ENCODE results near the gene RFX2.

RFX2 gene

DNA sequence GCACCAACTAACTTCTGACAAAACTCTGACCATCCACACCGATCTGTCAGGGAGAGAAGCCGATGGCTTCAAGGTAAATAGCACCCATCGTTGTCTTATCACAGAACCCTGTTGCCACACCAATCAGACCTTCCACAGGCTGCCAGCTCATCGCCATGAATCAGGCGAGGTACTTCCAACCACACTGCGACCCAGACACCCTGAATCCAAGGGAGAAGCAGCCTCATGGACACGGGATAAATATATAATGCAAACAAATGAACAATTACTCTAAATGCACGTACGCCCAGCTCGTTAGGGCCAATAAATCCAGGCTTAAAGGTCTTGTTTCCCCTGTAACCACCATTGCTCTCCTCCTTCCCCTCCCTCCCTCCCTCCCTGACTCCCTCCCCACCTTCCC, 153.1 kb downstream of the RFX2 start:
- Histone ChIP-seq H3K4me1 (ENCODE audit: insufficient read depth, insufficient read length) (peaks cover 29% of the 10 kb centered on the region), H3K4me3 (ENCODE audit: insufficient read length, low read depth) (no peak overlapping the region), H3K9me3 (ENCODE audit: insufficient read depth, low read length) (no peaks in the 10 kb centered on the region), H3K36me3 (ENCODE audit: insufficient read depth, insufficient read length, low read length) (peaks cover 25% of the 10 kb centered on the region), H3K9ac (ENCODE audit: insufficient read length, low read depth) (no peak overlapping the region), H3K27me3 (ENCODE audit: insufficient read depth, insufficient read length) (no peaks in the 10 kb centered on the region)
- TF ChIP-seq ZNF274 (IDR thresholded peaks at IDR 0.05; ENCODE audit: low read depth, low read length) (no peak), YY1 (IDR thresholded peaks at IDR 0.05; ENCODE audit: insufficient read depth, insufficient read length) (no peak), SUZ12 (IDR thresholded peaks at IDR 0.05; ENCODE audit: extremely low read depth, insufficient read depth, insufficient read length) (no peak)
- DNase-seq (ENCODE audit: low read depth, low spot score), result no peak

DNA sequence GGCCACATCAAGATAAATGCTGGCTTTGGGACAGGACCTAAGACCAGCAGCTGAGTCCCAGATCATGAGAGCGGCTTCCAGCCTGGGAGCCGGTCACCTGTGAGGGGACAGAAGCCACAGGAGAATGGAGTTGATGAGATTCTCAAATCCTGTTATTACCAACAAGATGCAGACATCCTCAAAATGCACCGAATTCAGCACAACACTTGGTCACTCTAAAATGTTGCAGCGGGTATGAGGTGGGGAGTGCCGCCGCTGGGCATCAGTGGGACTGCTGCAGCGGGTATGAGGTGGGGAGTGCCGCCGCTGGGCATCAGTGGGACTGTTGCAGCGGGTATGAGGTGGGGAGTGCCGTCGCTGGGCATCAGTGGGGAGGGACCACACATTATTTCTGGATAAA, 153.6 kb downstream of the RFX2 start:
- no peak for TF ChIP-seq ZNF274 (IDR thresholded peaks at IDR 0.05; ENCODE audit: low read depth, low read length)
- no peak for TF ChIP-seq YY1 (IDR thresholded peaks at IDR 0.05; ENCODE audit: insufficient read depth, insufficient read length)
- TF ChIP-seq SUZ12 (IDR thresholded peaks at IDR 0.05; ENCODE audit: extremely low read depth, insufficient read depth, insufficient read length), result no peak
- Histone ChIP-seq H3K4me3 (ENCODE audit: insufficient read length, low read depth) (no peak overlapping the region), H3K9me3 (ENCODE audit: insufficient read depth, low read length) (no peaks in the 10 kb centered on the region), H3K36me3 (ENCODE audit: insufficient read depth, insufficient read length, low read length) (peaks cover 29% of the 10 kb centered on the region), H3K27me3 (ENCODE audit: insufficient read depth, insufficient read length) (no peaks in the 10 kb centered on the region), H3K4me1 (ENCODE audit: insufficient read depth, insufficient read length) (peaks cover 26% of the 10 kb centered on the region), H3K9ac (ENCODE audit: insufficient read length, low read depth) (no peak overlapping the region)
- DNase-seq (ENCODE audit: low read depth, low spot score), result no peak

DNA sequence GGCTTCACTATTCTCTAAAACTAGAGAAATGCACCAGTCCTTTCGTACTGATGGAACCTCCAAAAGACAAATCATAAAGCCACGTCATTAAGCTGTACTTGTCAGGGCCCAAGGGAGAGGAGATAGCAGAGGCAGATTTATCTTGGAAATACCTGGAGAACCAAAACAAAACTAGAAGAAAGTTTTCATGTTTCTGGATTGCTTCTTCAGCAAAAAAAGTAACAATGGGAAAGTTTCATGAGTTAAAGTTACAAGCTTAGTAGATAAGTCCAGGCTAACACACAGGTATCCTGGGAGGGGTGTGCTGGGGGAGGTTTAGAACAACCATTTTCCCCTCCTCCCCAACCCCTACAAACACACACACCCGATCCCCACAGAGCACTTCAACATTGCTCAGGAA, 154.0 kb downstream of the RFX2 start:
- Histone ChIP-seq H3K36me3 (ENCODE audit: insufficient read depth, insufficient read length, low read length) (peaks cover 30% of the 10 kb centered on the region), H3K4me3 (ENCODE audit: insufficient read length, low read depth) (no peak overlapping the region), H3K9me3 (ENCODE audit: insufficient read depth, low read length) (no peaks in the 10 kb centered on the region), H3K4me1 (ENCODE audit: insufficient read depth, insufficient read length) (peaks cover 28% of the 10 kb centered on the region), H3K27me3 (ENCODE audit: insufficient read depth, insufficient read length) (no peaks in the 10 kb centered on the region), H3K9ac (ENCODE audit: insufficient read length, low read depth) (no peak overlapping the region)
- no peak for DNase-seq (ENCODE audit: low read depth, low spot score)
- no peak for TF ChIP-seq ZNF274 (IDR thresholded peaks at IDR 0.05; ENCODE audit: low read depth, low read length)
- TF ChIP-seq SUZ12 (IDR thresholded peaks at IDR 0.05; ENCODE audit: extremely low read depth, insufficient read depth, insufficient read length), result no peak
- no peak for TF ChIP-seq YY1 (IDR thresholded peaks at IDR 0.05; ENCODE audit: insufficient read depth, insufficient read length)

DNA sequence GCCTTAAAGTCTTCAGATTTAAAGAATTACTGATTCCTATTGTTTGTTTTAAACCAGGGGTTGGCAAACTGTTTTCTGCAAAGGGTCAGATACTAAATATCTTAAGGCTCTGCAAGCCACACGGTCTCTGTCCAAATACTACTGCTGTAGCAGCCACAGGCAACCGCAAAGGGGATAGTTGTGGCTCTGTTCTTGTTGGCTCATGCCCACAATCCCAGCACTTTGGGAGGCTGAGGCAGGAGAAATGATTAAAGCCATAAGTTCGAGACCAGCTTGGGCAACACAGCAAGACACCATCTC, 154.7 kb downstream of the RFX2 start:
- Histone ChIP-seq H3K36me3 (ENCODE audit: insufficient read depth, insufficient read length, low read length) (peaks cover 36% of the 10 kb centered on the region), H3K27me3 (ENCODE audit: insufficient read depth, insufficient read length) (no peaks in the 10 kb centered on the region), H3K4me1 (ENCODE audit: insufficient read depth, insufficient read length) (peaks cover 27% of the 10 kb centered on the region), H3K4me3 (ENCODE audit: insufficient read length, low read depth) (no peak overlapping the region), H3K9me3 (ENCODE audit: insufficient read depth, low read length) (no peaks in the 10 kb centered on the region), H3K9ac (ENCODE audit: insufficient read length, low read depth) (no peak overlapping the region)
- TF ChIP-seq ZNF274 (IDR thresholded peaks at IDR 0.05; ENCODE audit: low read depth, low read length), result no peak
- no peak for TF ChIP-seq SUZ12 (IDR thresholded peaks at IDR 0.05; ENCODE audit: extremely low read depth, insufficient read depth, insufficient read length)
- TF ChIP-seq YY1 (IDR thresholded peaks at IDR 0.05; ENCODE audit: insufficient read depth, insufficient read length), result no peak
- DNase-seq (ENCODE audit: low read depth, low spot score), result no peak

DNA sequence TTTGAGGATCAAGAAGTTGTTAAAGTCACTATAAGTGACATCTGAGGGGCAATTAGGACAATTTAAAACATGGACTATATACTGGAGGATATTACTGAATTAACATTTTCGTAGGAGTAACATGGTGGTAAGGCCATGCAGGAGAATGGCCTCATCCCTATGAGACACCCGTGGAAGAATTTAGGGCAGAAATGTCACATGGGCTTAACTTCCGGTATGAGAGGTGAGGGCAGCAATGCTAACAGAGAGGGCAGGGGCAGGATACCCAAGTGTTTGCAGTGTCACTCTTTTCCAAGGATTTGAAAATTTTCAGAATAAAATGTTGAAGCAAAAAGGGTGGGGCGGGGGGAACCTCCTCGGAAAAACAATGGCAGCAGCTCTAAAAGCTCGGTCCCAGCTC, 156.0 kb downstream of the RFX2 start:
- TF ChIP-seq ZNF274 (IDR thresholded peaks at IDR 0.05; ENCODE audit: low read depth, low read length) (no peak), YY1 (IDR thresholded peaks at IDR 0.05; ENCODE audit: insufficient read depth, insufficient read length) (no peak), SUZ12 (IDR thresholded peaks at IDR 0.05; ENCODE audit: extremely low read depth, insufficient read depth, insufficient read length) (no peak)
- H3K9ac ChIP-seq (ENCODE audit: insufficient read length, low read depth), result no peak overlapping the region
- H3K9me3 ChIP-seq (ENCODE audit: insufficient read depth, low read length), result no peaks in the 10 kb centered on the region
- H3K36me3 ChIP-seq (ENCODE audit: insufficient read depth, insufficient read length, low read length), result peaks cover 41% of the 10 kb centered on the region
- H3K4me3 ChIP-seq (ENCODE audit: insufficient read length, low read depth), result no peak overlapping the region
- no peaks in the 10 kb centered on the region for H3K27me3 ChIP-seq (ENCODE audit: insufficient read depth, insufficient read length)
- DNase-seq (ENCODE audit: low read depth, low spot score), result no peak
- peaks cover 24% of the 10 kb centered on the region for H3K4me1 ChIP-seq (ENCODE audit: insufficient read depth, insufficient read length)

DNA sequence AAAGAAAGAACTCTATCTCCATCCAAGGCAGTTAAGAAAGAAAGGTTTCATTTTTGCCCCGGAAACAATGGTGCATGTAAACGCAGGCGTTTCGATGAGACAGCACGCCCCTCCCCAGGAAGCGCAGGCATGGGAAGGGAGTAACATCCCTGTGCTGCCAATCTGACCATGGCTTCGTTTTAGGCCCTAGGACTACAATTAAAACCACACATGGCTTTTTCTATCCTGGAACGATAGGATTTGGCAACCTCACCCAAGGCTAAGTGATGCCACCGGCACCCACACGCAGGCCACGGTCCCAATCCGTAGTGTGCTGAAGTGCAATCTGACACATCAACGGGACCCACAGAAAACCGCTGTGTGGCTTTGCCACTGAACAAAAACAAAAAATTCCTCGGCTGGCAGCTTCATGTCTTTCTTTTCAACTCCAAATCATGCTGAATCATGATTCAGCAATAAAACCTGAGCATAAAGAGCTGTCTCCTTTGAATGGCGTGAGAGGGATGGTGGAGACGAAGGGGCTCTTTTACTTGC, 156.6 kb downstream of the RFX2 start:
- TF ChIP-seq SUZ12 (IDR thresholded peaks at IDR 0.05; ENCODE audit: extremely low read depth, insufficient read depth, insufficient read length) (no peak), YY1 (IDR thresholded peaks at IDR 0.05; ENCODE audit: insufficient read depth, insufficient read length) (no peak), ZNF274 (IDR thresholded peaks at IDR 0.05; ENCODE audit: low read depth, low read length) (no peak)
- no peak overlapping the region for H3K4me3 ChIP-seq (ENCODE audit: insufficient read length, low read depth)
- no peak for DNase-seq (ENCODE audit: low read depth, low spot score)
- peaks cover 38% of the 10 kb centered on the region for H3K36me3 ChIP-seq (ENCODE audit: insufficient read depth, insufficient read length, low read length)
- H3K9ac ChIP-seq (ENCODE audit: insufficient read length, low read depth), result no peak overlapping the region
- no peaks in the 10 kb centered on the region for H3K9me3 ChIP-seq (ENCODE audit: insufficient read depth, low read length)
- peaks cover 21% of the 10 kb centered on the region for H3K4me1 ChIP-seq (ENCODE audit: insufficient read depth, insufficient read length)
- H3K27me3 ChIP-seq (ENCODE audit: insufficient read depth, insufficient read length), result no peaks in the 10 kb centered on the region

DNA sequence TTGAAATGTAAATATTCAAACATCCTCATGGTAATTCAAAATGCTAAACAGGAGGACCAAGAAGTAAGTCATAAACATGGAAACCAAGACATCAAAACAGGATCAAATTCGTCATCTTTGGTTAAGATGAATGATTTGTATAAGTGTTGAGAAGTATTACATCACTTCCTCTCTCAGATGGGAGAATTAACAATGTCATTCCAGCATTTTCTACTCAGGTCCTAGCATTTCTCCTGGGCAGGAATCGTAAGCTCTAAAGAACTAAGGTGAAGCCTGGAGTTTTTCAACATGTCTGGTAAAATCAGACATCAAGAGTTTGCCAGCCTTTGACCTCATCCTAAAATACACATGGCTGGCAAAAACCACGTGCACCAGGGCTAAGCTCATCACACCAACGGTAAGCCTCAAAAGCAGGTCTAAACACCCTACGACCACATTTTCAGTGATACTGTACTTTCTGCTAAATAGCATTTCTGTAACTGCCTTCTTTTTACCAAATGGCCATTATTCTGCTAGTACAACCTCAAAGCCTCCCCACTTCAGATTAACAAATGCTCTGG, 157.2 kb downstream of the RFX2 start:
- Histone ChIP-seq H3K27me3 (ENCODE audit: insufficient read depth, insufficient read length) (no peaks in the 10 kb centered on the region), H3K9ac (ENCODE audit: insufficient read length, low read depth) (no peak overlapping the region), H3K9me3 (ENCODE audit: insufficient read depth, low read length) (no peaks in the 10 kb centered on the region), H3K36me3 (ENCODE audit: insufficient read depth, insufficient read length, low read length) (peaks cover 36% of the 10 kb centered on the region), H3K4me3 (ENCODE audit: insufficient read length, low read depth) (no peak overlapping the region), H3K4me1 (ENCODE audit: insufficient read depth, insufficient read length) (peaks cover 16% of the 10 kb centered on the region)
- DNase-seq (ENCODE audit: low read depth, low spot score), result no peak
- no peak for TF ChIP-seq ZNF274 (IDR thresholded peaks at IDR 0.05; ENCODE audit: low read depth, low read length)
- TF ChIP-seq YY1 (IDR thresholded peaks at IDR 0.05; ENCODE audit: insufficient read depth, insufficient read length), result no peak
- no peak for TF ChIP-seq SUZ12 (IDR thresholded peaks at IDR 0.05; ENCODE audit: extremely low read depth, insufficient read depth, insufficient read length)

Measured in NT2/D1 (cell line).